GM12864 (cell line): ENCODE data around the gene AMER2.

Source experiments
- DNase-seq: peaks from one replicate; pipeline ENCODE4 v3.0.0-alpha.2; 2011; ENCODE audit warnings: low read depth
- H3K4me3 ChIP-seq: 2 replicates; pipeline ENCODE4 v1.5.1; 2011; ENCODE audit warnings: mild to moderate bottlenecking, low read depth, low read length, control low read depth
- CTCF ChIP-seq: IDR thresholded peaks from 2 replicates; pipeline ENCODE4 v1.5.1; 2011; ENCODE audit warnings: low read depth, mild to moderate bottlenecking, moderate library complexity, low read length, control low read depth, inconsistent platforms; ENCODE audit errors: missing control alignments

The AMER2 gene

GRCh38 chr13:25130944-25131343, 41.1 kb downstream of the AMER2 start:
- no peak for DNase-seq
- no peak overlapping the region for H3K4me3 ChIP-seq
- no peak for TF ChIP-seq CTCF

- H3K4me3 ChIP-seq: no peak overlapping the region
- no peak for TF ChIP-seq CTCF
- DNase-seq: no peak
These were observed 53.6 kb downstream of the AMER2 start for GRCh38 chr13:25118378-25118905.

GRCh38 chr13:25117312-25117711, 54.8 kb downstream of the AMER2 start:
- TF ChIP-seq CTCF: no peak
- DNase-seq: no peak
- H3K4me3 ChIP-seq: no peak overlapping the region

- TF ChIP-seq CTCF: no peak
- H3K4me3 ChIP-seq: no peak overlapping the region
- no peak for DNase-seq
These were observed 56.0 kb downstream of the AMER2 start for GRCh38 chr13:25116044-25116443.

- DNase-seq: peak; percentile 49
- no peak overlapping the region for H3K4me3 ChIP-seq
- TF ChIP-seq CTCF: peak; percentile 88
These were observed 57.9 kb downstream of the AMER2 start for GRCh38 chr13:25114220-25114619.

- no peak for TF ChIP-seq CTCF
- no peak overlapping the region for H3K4me3 ChIP-seq
- no peak for DNase-seq
These were observed 59.3 kb downstream of the AMER2 start for GRCh38 chr13:25112695-25113255.
